ENCODE data around the gene HDHD2.

HDHD2 gene

DNA sequence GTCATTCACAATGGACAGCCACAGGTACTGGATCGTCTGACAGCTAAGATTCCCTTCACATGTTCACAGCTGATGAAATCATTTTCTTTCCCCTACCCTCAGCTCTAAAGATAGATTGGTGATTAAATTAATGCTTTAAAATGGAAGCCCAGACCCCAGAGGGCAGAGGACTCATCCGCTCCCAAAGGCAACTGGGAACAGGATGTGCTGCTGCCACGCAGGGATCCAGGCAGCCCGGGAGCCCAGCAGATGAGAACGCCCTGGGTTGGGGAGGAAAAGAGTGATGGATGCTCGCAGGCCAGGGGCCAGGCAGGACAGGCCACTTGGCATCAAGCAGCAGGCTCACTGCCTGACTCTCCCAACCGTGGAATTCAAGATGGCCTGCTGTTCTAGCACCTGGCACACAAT is 41.3 kb downstream of the HDHD2 start:
- H3K27me3 ChIP-seq (ENCODE audit: control insufficient read depth, insufficient read depth, low read length): no peaks in the 10 kb centered on the region
- H3K4me1 ChIP-seq (ENCODE audit: control insufficient read depth, insufficient read depth, low read length): peaks cover 53% of the 10 kb centered on the region
- H3K36me3 ChIP-seq (ENCODE audit: control insufficient read depth, insufficient read depth, low read length): peaks cover 59% of the 10 kb centered on the region
- H3K4me3 ChIP-seq (ENCODE audit: low read depth, low read length): no peak overlapping the region
- no peak overlapping the region for H3K9ac ChIP-seq (ENCODE audit: low read depth, low read length)
- no peaks in the 10 kb centered on the region for H3K9me3 ChIP-seq (ENCODE audit: control insufficient read depth, insufficient read depth, low read length)
- H3K27ac ChIP-seq (ENCODE audit: low read depth, low read length): peak overlapping the region; percentile 26

DNA sequence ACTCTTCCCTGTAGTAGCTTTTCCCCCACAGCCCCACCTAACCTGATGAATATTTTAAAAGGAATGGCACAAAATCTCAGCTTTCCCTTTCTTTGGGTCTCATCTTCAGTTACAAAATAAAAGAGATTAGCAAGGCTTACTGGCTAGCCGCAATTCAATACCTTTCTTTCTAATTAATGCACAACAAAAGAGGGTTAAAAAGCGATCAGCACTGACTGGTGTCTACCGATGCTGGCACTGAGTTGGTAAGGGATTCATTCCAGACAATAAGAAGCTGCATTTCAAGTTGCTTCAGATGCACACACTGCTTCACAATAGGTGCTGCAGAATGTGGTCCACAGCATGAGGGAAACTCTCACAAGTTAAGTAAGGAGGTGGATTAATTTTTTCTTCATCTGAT is 41.9 kb downstream of the HDHD2 start:
- no peaks in the 10 kb centered on the region for H3K9me3 ChIP-seq (ENCODE audit: control insufficient read depth, insufficient read depth, low read length)
- H3K4me1 ChIP-seq (ENCODE audit: control insufficient read depth, insufficient read depth, low read length): peaks cover 47% of the 10 kb centered on the region
- no peak overlapping the region for H3K4me3 ChIP-seq (ENCODE audit: low read depth, low read length)
- peak overlapping the region; percentile 59 for H3K27ac ChIP-seq (ENCODE audit: low read depth, low read length)
- 0 out of 2 replicates have a peak overlapping the region, but pooled peaks have one; percentile 13 for H3K9ac ChIP-seq (ENCODE audit: low read depth, low read length)
- peaks cover 58% of the 10 kb centered on the region for H3K36me3 ChIP-seq (ENCODE audit: control insufficient read depth, insufficient read depth, low read length)
- H3K27me3 ChIP-seq (ENCODE audit: control insufficient read depth, insufficient read depth, low read length): no peaks in the 10 kb centered on the region

DNA sequence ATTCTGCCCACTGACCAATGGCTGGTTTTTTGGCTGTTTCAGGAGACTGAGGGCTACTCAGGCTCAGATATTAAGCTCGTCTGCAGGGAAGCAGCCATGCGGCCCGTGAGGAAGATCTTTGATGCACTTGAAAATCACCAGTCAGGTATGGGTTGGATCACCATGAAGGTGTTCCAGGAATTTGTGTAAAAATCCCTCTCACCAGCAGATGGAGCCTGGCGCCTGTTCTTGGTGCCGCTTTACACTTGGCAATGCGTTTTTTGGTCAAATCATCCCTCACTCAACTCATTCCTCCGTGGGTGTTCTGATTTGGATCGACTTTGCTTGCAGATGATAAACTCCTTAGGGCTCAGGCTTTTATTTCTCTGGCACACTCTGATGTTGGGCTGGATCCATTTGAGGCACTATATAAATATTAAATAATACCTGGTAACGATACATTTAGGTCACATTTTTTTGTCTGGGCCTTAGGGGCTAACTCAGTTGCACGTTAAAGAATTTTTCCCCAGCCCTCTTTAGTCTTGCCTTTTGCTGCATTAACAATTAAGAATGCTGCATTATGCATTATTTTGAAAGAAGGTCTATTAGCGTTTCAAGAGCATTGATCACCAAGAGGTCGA is 50.0 kb downstream of the HDHD2 start:
- Histone ChIP-seq H3K4me3 (ENCODE audit: low read depth, low read length) (no peak overlapping the region), H3K9ac (ENCODE audit: low read depth, low read length) (no peak overlapping the region), H3K27me3 (ENCODE audit: control insufficient read depth, insufficient read depth, low read length) (no peaks in the 10 kb centered on the region), H3K4me1 (ENCODE audit: control insufficient read depth, insufficient read depth, low read length) (peaks cover 11% of the 10 kb centered on the region), H3K36me3 (ENCODE audit: control insufficient read depth, insufficient read depth, low read length) (peaks cover 9% of the 10 kb centered on the region; the same call in 1 of the 2 replicates), H3K27ac (ENCODE audit: low read depth, low read length) (no peak overlapping the region), H3K9me3 (ENCODE audit: control insufficient read depth, insufficient read depth, low read length) (no peaks in the 10 kb centered on the region)

DNA sequence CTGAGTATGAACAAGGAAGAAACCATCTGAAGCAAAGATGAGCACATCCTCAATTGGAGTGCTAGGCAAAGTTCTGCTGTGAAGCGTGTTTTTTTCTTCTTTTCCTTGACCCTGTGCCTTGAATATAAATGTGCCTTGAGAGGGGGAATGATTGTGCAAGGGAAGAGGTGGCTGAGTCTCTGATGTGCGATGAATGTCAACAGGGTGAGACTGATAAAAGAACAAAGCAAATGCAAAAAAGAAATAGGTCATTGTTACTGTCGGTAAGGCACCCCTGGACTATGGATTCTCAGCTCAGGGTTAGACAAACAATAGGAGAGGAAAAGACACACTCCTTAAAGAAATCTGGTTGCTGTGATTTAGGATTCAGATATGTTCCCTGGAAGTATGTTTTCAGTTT is 54.5 kb downstream of the HDHD2 start:
- H3K27ac ChIP-seq (ENCODE audit: low read depth, low read length): no peak overlapping the region
- H3K36me3 ChIP-seq (ENCODE audit: control insufficient read depth, insufficient read depth, low read length): no peaks in the 10 kb centered on the region
- H3K27me3 ChIP-seq (ENCODE audit: control insufficient read depth, insufficient read depth, low read length): no peaks in the 10 kb centered on the region
- H3K9ac ChIP-seq (ENCODE audit: low read depth, low read length): no peak overlapping the region
- H3K4me1 ChIP-seq (ENCODE audit: control insufficient read depth, insufficient read depth, low read length): peaks cover 8% of the 10 kb centered on the region
- no peak overlapping the region for H3K4me3 ChIP-seq (ENCODE audit: low read depth, low read length)
- H3K9me3 ChIP-seq (ENCODE audit: control insufficient read depth, insufficient read depth, low read length): no peaks in the 10 kb centered on the region

DNA sequence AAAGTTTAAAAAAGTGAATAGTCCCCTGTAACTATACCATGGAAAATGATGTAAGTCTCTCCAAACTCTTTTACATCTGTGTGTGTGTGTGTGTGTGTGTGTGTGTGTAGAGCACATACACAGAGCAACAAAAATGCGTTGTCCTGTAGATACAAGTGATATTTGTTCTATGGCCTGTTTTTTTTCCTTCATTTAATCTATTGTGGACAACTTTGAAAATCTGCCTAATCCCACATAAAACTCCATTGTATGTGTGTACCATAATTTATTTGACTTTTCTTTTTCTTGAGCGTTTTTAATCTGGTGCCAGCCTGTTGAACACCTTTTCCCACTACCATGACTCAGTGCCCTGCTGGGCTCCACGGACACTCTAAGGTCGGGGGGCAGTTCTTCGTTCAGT is 62.6 kb downstream of the HDHD2 start:
- no peak overlapping the region for H3K27ac ChIP-seq (ENCODE audit: low read depth, low read length)
- no peak overlapping the region for H3K4me3 ChIP-seq (ENCODE audit: low read depth, low read length)
- no peaks in the 10 kb centered on the region for H3K9me3 ChIP-seq (ENCODE audit: control insufficient read depth, insufficient read depth, low read length)
- peaks cover 3% of the 10 kb centered on the region; the same call in 1 of the 2 replicates for H3K4me1 ChIP-seq (ENCODE audit: control insufficient read depth, insufficient read depth, low read length)
- no peak overlapping the region for H3K9ac ChIP-seq (ENCODE audit: low read depth, low read length)
- no peaks in the 10 kb centered on the region for H3K27me3 ChIP-seq (ENCODE audit: control insufficient read depth, insufficient read depth, low read length)
- H3K36me3 ChIP-seq (ENCODE audit: control insufficient read depth, insufficient read depth, low read length): no peaks in the 10 kb centered on the region

DNA sequence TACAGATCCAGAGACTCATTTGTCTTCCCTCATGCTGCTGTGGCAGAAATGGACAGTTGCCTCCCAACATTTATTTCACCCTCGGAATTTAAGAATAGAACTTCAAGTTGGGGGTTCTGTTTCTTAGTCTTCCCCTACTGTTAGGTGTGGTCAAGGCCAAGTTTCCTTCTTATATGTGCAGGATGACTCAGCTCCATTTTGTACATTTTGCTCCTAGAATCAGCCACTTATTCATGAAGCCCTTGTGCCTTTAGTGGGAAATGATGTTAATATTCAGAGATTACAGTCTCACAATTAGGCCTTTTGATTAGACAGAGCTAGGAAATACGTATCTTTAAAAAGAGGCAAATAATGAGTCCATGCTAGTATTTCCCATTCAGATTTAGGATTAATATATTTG is 68.7 kb downstream of the HDHD2 start:
- no peak overlapping the region for H3K4me3 ChIP-seq (ENCODE audit: low read depth, low read length)
- H3K9ac ChIP-seq (ENCODE audit: low read depth, low read length): no peak overlapping the region
- H3K36me3 ChIP-seq (ENCODE audit: control insufficient read depth, insufficient read depth, low read length): no peaks in the 10 kb centered on the region
- peaks cover 3% of the 10 kb centered on the region; the same call in 1 of the 2 replicates for H3K4me1 ChIP-seq (ENCODE audit: control insufficient read depth, insufficient read depth, low read length)
- no peaks in the 10 kb centered on the region for H3K27me3 ChIP-seq (ENCODE audit: control insufficient read depth, insufficient read depth, low read length)
- H3K27ac ChIP-seq (ENCODE audit: low read depth, low read length): no peak overlapping the region
- H3K9me3 ChIP-seq (ENCODE audit: control insufficient read depth, insufficient read depth, low read length): no peaks in the 10 kb centered on the region

DNA sequence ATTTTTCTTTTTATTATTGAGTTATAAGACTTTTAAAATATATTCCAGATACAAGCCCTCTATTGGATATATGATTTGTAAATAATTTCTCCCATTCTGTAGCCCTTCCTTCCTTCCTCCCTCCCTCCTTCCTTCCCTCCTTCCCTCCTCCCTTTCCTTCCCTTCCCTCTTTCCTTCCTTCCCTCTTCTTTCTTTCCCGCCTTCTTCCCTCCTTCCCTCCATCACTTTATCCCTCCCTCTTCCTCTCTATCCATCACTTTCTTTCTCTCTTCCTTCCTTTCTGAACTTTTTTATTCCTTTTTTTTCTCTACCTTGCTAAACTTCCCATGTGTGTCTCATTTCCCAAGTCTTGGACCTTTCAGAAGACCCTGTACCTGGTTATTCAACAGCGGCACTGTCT is 69.4 kb downstream of the HDHD2 start:
- no peak overlapping the region for H3K27ac ChIP-seq (ENCODE audit: low read depth, low read length)
- H3K4me3 ChIP-seq (ENCODE audit: low read depth, low read length): no peak overlapping the region
- H3K4me1 ChIP-seq (ENCODE audit: control insufficient read depth, insufficient read depth, low read length): peaks cover 3% of the 10 kb centered on the region; the same call in 1 of the 2 replicates
- H3K36me3 ChIP-seq (ENCODE audit: control insufficient read depth, insufficient read depth, low read length): no peaks in the 10 kb centered on the region
- no peaks in the 10 kb centered on the region for H3K27me3 ChIP-seq (ENCODE audit: control insufficient read depth, insufficient read depth, low read length)
- H3K9ac ChIP-seq (ENCODE audit: low read depth, low read length): no peak overlapping the region
- H3K9me3 ChIP-seq (ENCODE audit: control insufficient read depth, insufficient read depth, low read length): no peaks in the 10 kb centered on the region

DNA sequence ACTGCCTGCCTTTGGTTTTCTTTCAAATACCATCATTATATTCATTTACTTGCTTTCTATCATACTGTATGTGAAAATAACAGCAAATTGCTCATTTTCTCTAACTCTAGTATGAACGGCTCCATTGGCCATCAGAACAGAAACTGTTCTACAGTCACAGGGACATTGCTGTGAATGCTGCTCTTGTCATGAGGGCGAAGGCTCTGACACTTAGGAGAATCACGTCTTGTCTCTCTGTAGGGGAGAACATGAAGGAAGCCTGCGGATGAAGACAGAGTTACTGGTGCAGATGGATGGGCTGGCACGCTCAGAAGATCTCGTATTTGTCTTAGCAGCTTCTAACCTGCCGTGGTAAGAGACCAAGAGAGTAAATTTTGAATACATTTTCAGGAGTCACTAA is 73.2 kb downstream of the HDHD2 start:
- Histone ChIP-seq H3K4me1 (ENCODE audit: control insufficient read depth, insufficient read depth, low read length) (peaks cover 14% of the 10 kb centered on the region), H3K36me3 (ENCODE audit: control insufficient read depth, insufficient read depth, low read length) (no peaks in the 10 kb centered on the region), H3K27me3 (ENCODE audit: control insufficient read depth, insufficient read depth, low read length) (no peaks in the 10 kb centered on the region), H3K27ac (ENCODE audit: low read depth, low read length) (no peak overlapping the region), H3K9ac (ENCODE audit: low read depth, low read length) (no peak overlapping the region), H3K9me3 (ENCODE audit: control insufficient read depth, insufficient read depth, low read length) (no peaks in the 10 kb centered on the region), H3K4me3 (ENCODE audit: low read depth, low read length) (no peak overlapping the region)

DNA sequence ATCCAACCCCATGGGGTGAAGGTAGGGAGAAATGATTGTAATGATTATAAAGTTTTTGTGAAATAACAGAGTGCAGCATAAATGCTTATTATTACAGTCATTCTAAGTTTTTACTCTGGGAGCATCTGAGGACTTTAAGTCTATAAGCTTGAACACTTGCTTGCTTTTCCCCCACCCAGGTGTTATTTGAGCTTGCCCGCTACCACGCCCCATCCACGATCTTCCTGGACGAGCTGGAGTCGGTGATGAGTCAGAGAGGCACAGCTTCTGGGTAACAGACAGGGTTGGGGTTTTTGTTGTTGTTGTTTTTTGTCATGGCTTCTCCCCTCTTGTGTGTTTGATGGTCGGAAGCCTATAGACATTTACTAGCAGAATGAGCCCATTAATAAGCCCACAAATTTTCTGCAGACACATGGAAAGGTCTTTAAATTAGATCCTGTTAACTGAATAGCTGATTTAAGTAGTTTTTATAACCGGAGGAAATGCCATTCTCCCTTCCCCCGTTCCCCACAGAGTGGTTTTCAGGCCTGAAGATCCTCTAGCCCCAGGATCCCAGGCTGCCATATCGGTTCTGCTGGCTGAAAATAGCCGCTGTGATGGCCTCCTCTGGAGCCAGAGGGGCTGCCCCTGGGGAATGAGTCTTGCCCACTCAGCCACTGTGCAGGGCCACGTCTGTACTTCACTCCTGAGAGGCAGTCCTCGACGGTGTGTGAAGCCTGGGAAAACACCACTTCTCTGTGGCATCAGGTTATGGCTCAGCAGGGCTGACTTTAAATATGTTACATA is 75.0 kb downstream of the HDHD2 start:
- Histone ChIP-seq H3K4me1 (ENCODE audit: control insufficient read depth, insufficient read depth, low read length) (peaks cover 14% of the 10 kb centered on the region), H3K9me3 (ENCODE audit: control insufficient read depth, insufficient read depth, low read length) (no peaks in the 10 kb centered on the region), H3K4me3 (ENCODE audit: low read depth, low read length) (no peak overlapping the region), H3K9ac (ENCODE audit: low read depth, low read length) (no peak overlapping the region), H3K27ac (ENCODE audit: low read depth, low read length) (peak overlapping the region; percentile 69), H3K27me3 (ENCODE audit: control insufficient read depth, insufficient read depth, low read length) (no peaks in the 10 kb centered on the region), H3K36me3 (ENCODE audit: control insufficient read depth, insufficient read depth, low read length) (no peaks in the 10 kb centered on the region)

DNA sequence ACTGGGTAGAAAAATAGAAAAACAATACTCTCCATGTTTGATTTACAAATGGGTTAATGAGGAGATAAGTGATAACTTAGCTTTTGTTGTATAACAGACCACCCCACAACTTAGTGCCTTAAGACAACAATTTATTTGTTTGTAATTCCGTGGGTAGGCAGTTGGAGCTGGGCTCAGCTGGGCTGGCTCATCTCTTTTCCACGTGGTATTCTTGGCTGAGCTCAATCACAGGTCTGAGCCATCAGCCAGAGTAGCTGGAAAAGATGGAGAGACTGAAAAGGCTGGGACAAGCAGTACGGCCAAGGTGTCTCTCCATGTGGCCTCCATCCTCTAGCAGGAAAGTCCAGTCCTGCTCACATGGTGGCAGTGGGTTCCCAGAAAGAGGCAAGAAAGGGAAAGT is 82.7 kb downstream of the HDHD2 start:
- no peaks in the 10 kb centered on the region for H3K36me3 ChIP-seq (ENCODE audit: control insufficient read depth, insufficient read depth, low read length)
- H3K4me1 ChIP-seq (ENCODE audit: control insufficient read depth, insufficient read depth, low read length): peaks cover 7% of the 10 kb centered on the region; the same call in 1 of the 2 replicates
- no peaks in the 10 kb centered on the region for H3K27me3 ChIP-seq (ENCODE audit: control insufficient read depth, insufficient read depth, low read length)
- no peak overlapping the region for H3K27ac ChIP-seq (ENCODE audit: low read depth, low read length)
- H3K4me3 ChIP-seq (ENCODE audit: low read depth, low read length): no peak overlapping the region
- no peaks in the 10 kb centered on the region for H3K9me3 ChIP-seq (ENCODE audit: control insufficient read depth, insufficient read depth, low read length)
- H3K9ac ChIP-seq (ENCODE audit: low read depth, low read length): no peak overlapping the region

DNA sequence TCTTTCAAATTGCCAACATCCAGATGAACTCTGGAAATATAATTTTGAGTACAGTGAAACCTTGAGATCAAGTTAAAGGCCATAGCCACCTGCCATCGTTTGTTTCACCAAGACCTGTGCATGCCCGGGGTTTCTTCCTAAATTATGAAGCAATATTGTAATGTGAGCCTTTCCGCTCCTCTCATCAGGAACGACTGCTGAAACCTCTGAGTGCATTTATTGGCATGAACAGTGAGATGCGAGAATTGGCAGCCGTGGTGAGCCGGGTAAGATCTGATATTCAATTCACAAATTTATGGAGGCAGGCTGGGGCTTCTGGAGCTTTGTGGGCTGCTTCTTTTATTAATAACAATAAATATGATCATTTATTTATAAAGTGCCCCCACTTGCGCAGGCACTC is 87.2 kb downstream of the HDHD2 start:
- no peak overlapping the region for H3K4me3 ChIP-seq (ENCODE audit: low read depth, low read length)
- no peaks in the 10 kb centered on the region for H3K27me3 ChIP-seq (ENCODE audit: control insufficient read depth, insufficient read depth, low read length)
- H3K36me3 ChIP-seq (ENCODE audit: control insufficient read depth, insufficient read depth, low read length): no peaks in the 10 kb centered on the region
- no peaks in the 10 kb centered on the region for H3K4me1 ChIP-seq (ENCODE audit: control insufficient read depth, insufficient read depth, low read length)
- no peak overlapping the region for H3K27ac ChIP-seq (ENCODE audit: low read depth, low read length)
- no peaks in the 10 kb centered on the region for H3K9me3 ChIP-seq (ENCODE audit: control insufficient read depth, insufficient read depth, low read length)
- H3K9ac ChIP-seq (ENCODE audit: low read depth, low read length): no peak overlapping the region
